HepG2 (cell line): Measurements from ENCODE around the gene STOML2. TPM values are rescaled to one million over a fixed set of nuclear protein-coding genes. Genes with fewer than 3 reads are reported as not detected.

Experiments used
- DPF2 ChIP-seq: sonication (generic); formaldehyde crosslinking; IDR thresholded peaks from 2 replicates; pipeline ENCODE4 v1.4.0; 2020; ENCODE audit warnings: mild to moderate bottlenecking, low read depth, missing genetic modification reagents, borderline replicate concordance
- ERF ChIP-seq: IDR thresholded peaks from 2 replicates; pipeline ENCODE4 v1.6.1; 2018; ENCODE audit warnings: missing biosample characterization, missing genetic modification reagents
- HIC2 ChIP-seq: sonication (generic); formaldehyde crosslinking; IDR thresholded peaks from 2 replicates; pipeline ENCODE4 v1.9.0; 2022; ENCODE audit warnings: low read depth, missing genetic modification reagents
- HNF4A ChIP-seq: sonication (generic); formaldehyde crosslinking; IDR thresholded peaks from 2 replicates; pipeline ENCODE4 v1.4.0; 2020; ENCODE audit warnings: missing genetic modification reagents
- HNRNPLL ChIP-seq: fragments of 200-400 bp; formaldehyde crosslinking; IDR thresholded peaks from 2 replicates; pipeline ENCODE4 v1.6.1; 2017; ENCODE audit warnings: mild to moderate bottlenecking, low read depth, low read length; ENCODE audit not compliant: poor library complexity, severe bottlenecking
- NR3C1 ChIP-seq: sonication (generic); formaldehyde crosslinking; IDR thresholded peaks from 2 replicates; pipeline ENCODE4 v1.4.0; 2020; ENCODE audit warnings: missing genetic modification reagents
- TBL1XR1 ChIP-seq: fragments of 150-350 bp; IDR thresholded peaks from 2 replicates; pipeline ENCODE4 v1.6.1; 2014; ENCODE audit warnings: borderline replicate concordance, low read length; ENCODE audit not compliant: partially characterized antibody
- ZFP36 ChIP-seq: fragments of 150-350 bp; IDR thresholded peaks from 2 replicates; pipeline ENCODE4 v1.6.1; 2018; ENCODE audit warnings: borderline replicate concordance, low read length, low read depth; ENCODE audit not compliant: partially characterized antibody
- ZFP90 ChIP-seq: sonication (generic); formaldehyde crosslinking; IDR thresholded peaks from 2 replicates; pipeline ENCODE4 v1.8.0; 2022; ENCODE audit warnings: missing genetic modification reagents, mild to moderate bottlenecking, inconsistent platforms, borderline replicate concordance
- ZNF501 ChIP-seq: sonication (generic); formaldehyde crosslinking; IDR thresholded peaks from 2 replicates; pipeline ENCODE4 v1.5.1; 2020; ENCODE audit warnings: mild to moderate bottlenecking, moderate library complexity, missing genetic modification reagents
- ZNF749 ChIP-seq: sonication (generic); formaldehyde crosslinking; IDR thresholded peaks from 2 replicates; pipeline ENCODE4 v1.8.0; 2022; ENCODE audit warnings: mild to moderate bottlenecking, missing genetic modification reagents, moderate library complexity, borderline replicate concordance
- ZNF800 ChIP-seq: sonication (generic); formaldehyde crosslinking; IDR thresholded peaks from 2 replicates; pipeline ENCODE4 v1.4.0; 2020; ENCODE audit warnings: missing genetic modification reagents
- polyA plus RNA-seq, 8 experiments: library from polyadenylated mRNA; depleted of rRNA in 3 of 8; stranded (reverse) in 7 of 8; unstranded in 1 of 8; fragments of >200 nt; fragmentation: Illumina TruSeq in 4 of 8; extraction: Trizol in 4 of 8; gene quantifications; 2 replicates each; pipeline versions ENCODE4 v1.2.1 to v1.2.3, GENCODE V29; 2011 to 2016; ENCODE audit warnings: low read depth in 4 of 8, missing spikeins in 1 of 8, mixed read lengths in 1 of 8; ENCODE audit not compliant: insufficient read depth in 1 of 8
- total RNA-seq, 5 experiments: library from RNA; depleted of rRNA; stranded (reverse); fragments of >200 nt; fragmentation: Illumina TruSeq; extraction: Trizol; gene quantifications; 2 replicates each; pipeline ENCODE4 v1.2.3, GENCODE V29; 2016; ENCODE audit warnings: low read depth in 1 of 5
- TF ChIP-seq, protein P1 (sequence below): sonication (generic); formaldehyde crosslinking; IDR thresholded peaks from 2 replicates; pipeline ENCODE4 v1.4.0; 2020; ENCODE audit warnings: mild to moderate bottlenecking, missing genetic modification reagents
- TF ChIP-seq, protein P2 (sequence below): IDR thresholded peaks from 2 replicates; pipeline ENCODE4 v1.6.1; 2016; ENCODE audit warnings: missing compliant biosample characterization, missing genetic modification reagents, borderline replicate concordance
- TF ChIP-seq, protein P3 (sequence below): sonication (generic); formaldehyde crosslinking; IDR thresholded peaks from 2 replicates; pipeline ENCODE4 v1.4.0; 2020; ENCODE audit warnings: missing genetic modification reagents

STOML2 gene
- total and polyA plus RNA-seq, 2 of the 13 experiments (the other 11 are each of a cell fraction or from before 2014, with no cell fraction given): 245 to 250 TPM

DNA sequence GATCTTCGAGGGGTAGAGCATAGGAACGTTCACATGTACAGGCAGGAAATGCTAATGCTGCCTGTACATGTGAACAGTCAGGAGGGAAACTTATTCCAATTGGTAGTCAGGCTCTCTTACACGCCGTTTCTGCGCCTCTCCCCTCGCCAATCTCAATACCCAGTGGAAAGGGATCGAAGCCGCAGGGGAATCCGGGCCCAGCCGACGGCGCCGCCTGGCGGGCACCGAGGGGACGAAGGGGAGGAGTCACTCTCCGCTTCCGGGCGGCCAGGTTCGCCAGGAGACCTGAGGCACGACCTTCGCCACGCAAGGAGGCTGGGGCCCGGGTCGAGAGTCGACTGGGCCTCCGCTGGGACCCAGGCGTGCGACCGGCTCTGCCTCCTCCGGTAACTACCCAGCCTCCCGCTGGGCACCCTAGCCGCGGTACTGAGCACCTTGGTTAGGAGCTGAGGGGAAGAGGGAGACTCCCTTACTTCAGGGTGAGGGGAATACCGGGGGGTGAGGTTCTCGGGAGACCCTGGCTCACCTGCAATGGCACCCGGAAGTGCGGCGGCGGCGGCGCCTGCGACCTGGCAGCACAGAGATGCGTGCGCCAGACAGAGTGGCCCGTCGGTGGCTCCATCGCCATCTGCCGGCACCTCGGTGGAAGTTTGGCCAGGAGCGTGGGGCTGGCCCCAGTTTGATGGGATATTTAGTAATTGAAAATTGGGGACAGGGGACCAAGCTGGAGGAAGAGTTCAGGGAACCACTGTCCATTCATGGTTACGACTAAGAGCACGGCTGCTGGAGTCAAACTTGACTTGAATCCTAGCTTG, 6.7 kb downstream of the STOML2 start, which contains the start of gene PIGO (continued):
- TF ChIP-seq, protein P1, sequence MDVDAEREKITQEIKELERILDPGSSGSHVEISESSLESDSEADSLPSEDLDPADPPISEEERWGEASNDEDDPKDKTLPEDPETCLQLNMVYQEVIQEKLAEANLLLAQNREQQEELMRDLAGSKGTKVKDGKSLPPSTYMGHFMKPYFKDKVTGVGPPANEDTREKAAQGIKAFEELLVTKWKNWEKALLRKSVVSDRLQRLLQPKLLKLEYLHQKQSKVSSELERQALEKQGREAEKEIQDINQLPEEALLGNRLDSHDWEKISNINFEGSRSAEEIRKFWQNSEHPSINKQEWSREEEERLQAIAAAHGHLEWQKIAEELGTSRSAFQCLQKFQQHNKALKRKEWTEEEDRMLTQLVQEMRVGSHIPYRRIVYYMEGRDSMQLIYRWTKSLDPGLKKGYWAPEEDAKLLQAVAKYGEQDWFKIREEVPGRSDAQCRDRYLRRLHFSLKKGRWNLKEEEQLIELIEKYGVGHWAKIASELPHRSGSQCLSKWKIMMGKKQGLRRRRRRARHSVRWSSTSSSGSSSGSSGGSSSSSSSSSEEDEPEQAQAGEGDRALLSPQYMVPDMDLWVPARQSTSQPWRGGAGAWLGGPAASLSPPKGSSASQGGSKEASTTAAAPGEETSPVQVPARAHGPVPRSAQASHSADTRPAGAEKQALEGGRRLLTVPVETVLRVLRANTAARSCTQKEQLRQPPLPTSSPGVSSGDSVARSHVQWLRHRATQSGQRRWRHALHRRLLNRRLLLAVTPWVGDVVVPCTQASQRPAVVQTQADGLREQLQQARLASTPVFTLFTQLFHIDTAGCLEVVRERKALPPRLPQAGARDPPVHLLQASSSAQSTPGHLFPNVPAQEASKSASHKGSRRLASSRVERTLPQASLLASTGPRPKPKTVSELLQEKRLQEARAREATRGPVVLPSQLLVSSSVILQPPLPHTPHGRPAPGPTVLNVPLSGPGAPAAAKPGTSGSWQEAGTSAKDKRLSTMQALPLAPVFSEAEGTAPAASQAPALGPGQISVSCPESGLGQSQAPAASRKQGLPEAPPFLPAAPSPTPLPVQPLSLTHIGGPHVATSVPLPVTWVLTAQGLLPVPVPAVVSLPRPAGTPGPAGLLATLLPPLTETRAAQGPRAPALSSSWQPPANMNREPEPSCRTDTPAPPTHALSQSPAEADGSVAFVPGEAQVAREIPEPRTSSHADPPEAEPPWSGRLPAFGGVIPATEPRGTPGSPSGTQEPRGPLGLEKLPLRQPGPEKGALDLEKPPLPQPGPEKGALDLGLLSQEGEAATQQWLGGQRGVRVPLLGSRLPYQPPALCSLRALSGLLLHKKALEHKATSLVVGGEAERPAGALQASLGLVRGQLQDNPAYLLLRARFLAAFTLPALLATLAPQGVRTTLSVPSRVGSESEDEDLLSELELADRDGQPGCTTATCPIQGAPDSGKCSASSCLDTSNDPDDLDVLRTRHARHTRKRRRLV: peak; percentile 61
- TF ChIP-seq ZNF501 (CRISPR knock-in tag): peak; percentile 96
- no peak for TF ChIP-seq NR3C1 (CRISPR knock-in tag)
- peak; percentile 65; the same call in 1 of the 2 replicates for TF ChIP-seq DPF2 (CRISPR knock-in tag)
- peak; percentile 71; the same call in 1 of the 2 replicates for TF ChIP-seq ZNF749
- TF ChIP-seq HIC2 (CRISPR knock-in tag): peak; percentile 38; the same call in 1 of the 2 replicates
- peak; percentile 83 for TF ChIP-seq ERF
- TF ChIP-seq ZNF800: 0 out of 2 replicates have a peak, but pooled peaks have one; percentile 28
- no peak for TF ChIP-seq TBL1XR1
- peak; percentile 74 for TF ChIP-seq HNRNPLL
- TF ChIP-seq ZFP36: no peak
- TF ChIP-seq, protein P2, sequence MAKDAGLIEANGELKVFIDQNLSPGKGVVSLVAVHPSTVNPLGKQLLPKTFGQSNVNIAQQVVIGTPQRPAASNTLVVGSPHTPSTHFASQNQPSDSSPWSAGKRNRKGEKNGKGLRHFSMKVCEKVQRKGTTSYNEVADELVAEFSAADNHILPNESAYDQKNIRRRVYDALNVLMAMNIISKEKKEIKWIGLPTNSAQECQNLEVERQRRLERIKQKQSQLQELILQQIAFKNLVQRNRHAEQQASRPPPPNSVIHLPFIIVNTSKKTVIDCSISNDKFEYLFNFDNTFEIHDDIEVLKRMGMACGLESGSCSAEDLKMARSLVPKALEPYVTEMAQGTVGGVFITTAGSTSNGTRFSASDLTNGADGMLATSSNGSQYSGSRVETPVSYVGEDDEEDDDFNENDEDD: peak; percentile 52; the same call in 1 of the 2 replicates
- peak; percentile 35; the same call in 1 of the 2 replicates for TF ChIP-seq HNF4A
- TF ChIP-seq, protein P3, sequence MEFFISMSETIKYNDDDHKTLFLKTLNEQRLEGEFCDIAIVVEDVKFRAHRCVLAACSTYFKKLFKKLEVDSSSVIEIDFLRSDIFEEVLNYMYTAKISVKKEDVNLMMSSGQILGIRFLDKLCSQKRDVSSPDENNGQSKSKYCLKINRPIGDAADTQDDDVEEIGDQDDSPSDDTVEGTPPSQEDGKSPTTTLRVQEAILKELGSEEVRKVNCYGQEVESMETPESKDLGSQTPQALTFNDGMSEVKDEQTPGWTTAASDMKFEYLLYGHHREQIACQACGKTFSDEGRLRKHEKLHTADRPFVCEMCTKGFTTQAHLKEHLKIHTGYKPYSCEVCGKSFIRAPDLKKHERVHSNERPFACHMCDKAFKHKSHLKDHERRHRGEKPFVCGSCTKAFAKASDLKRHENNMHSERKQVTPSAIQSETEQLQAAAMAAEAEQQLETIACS (CRISPR knock-in tag): no peak
- peak; percentile 54; the same call in 1 of the 2 replicates for TF ChIP-seq ZFP90
